K562 (cell line): ENCODE measurements around the gene CTRL. TPM values are rescaled to one million over a fixed set of nuclear protein-coding genes. Genes with fewer than 3 reads are reported as not detected.

Experiments used
- BMI1 ChIP-seq: fragments of 150-350 bp; IDR thresholded peaks from 2 replicates; pipeline ENCODE4 v1.6.1; 2014; ENCODE audit warnings: low read length
- CEBPZ ChIP-seq: fragments of 150-350 bp; IDR thresholded peaks from 2 replicates; pipeline ENCODE4 v1.6.1; 2014; ENCODE audit warnings: low read depth, mild to moderate bottlenecking, low read length, borderline replicate concordance
- CUX1 ChIP-seq: fragments of 200-800 bp; sonication (Bioruptor generic); IDR thresholded peaks from 2 replicates; pipeline ENCODE4 v1.6.1; 2016; ENCODE audit warnings: missing genetic modification characterization, missing compliant biosample characterization
- ETS2 ChIP-seq: IDR thresholded peaks from 2 replicates; pipeline ENCODE4 v1.6.1; 2016; ENCODE audit warnings: borderline replicate concordance, missing genetic modification characterization, mild to moderate bottlenecking, moderate library complexity, missing compliant biosample characterization; ENCODE audit not compliant: poor library complexity, severe bottlenecking
- ETV1 ChIP-seq: fragments of 450-650 bp; conservative IDR thresholded peaks from 2 replicates; pipeline ENCODE4 v1.6.1; 2016; ENCODE audit warnings: missing genetic modification characterization, control low read depth, low read depth, missing compliant biosample characterization
- HDAC8 ChIP-seq: fragments of 450-650 bp; IDR thresholded peaks from 2 replicates; pipeline ENCODE4 v1.6.1; 2016; ENCODE audit warnings: mild to moderate bottlenecking, missing genetic modification characterization, moderate library complexity, missing compliant biosample characterization
- IFI16 ChIP-seq: fragments of 250-450 bp; sonication (Bioruptor Pico); IDR thresholded peaks from 2 replicates; pipeline ENCODE4 v2.1.2; 2022; ENCODE audit warnings: mild to moderate bottlenecking, inconsistent platforms
- MXD1 ChIP-seq: fragments of 250-450 bp; sonication (Bioruptor Pico); IDR thresholded peaks from 2 replicates; pipeline ENCODE4 v1.8.0; 2021; ENCODE audit warnings: borderline replicate concordance, mild to moderate bottlenecking, moderate library complexity; ENCODE audit not compliant: poor library complexity, severe bottlenecking
- NKRF ChIP-seq: fragments of 450-650 bp; IDR thresholded peaks from 2 replicates; pipeline ENCODE4 v1.6.1; 2016; ENCODE audit warnings: borderline replicate concordance
- PRPF4 ChIP-seq: fragments of 200-400 bp; formaldehyde crosslinking; IDR thresholded peaks from one replicate; pipeline ENCODE4 v1.6.1; 2017; ENCODE audit warnings: low read length, low read depth, mild to moderate bottlenecking; ENCODE audit not compliant: insufficient read depth, poor library complexity, severe bottlenecking
- ZBTB8A ChIP-seq: fragments of 450-650 bp; IDR thresholded peaks from 2 replicates; pipeline ENCODE4 v1.6.1; 2018; ENCODE audit warnings: mild to moderate bottlenecking, moderate library complexity; ENCODE audit not compliant: partially characterized antibody
- ZNF444 ChIP-seq: fragments of 250-450 bp; sonication (Bioruptor Pico); IDR thresholded peaks from 2 replicates; pipeline ENCODE4 v1.4.0; 2020; ENCODE audit warnings: mild to moderate bottlenecking, moderate library complexity
- ZNF586 ChIP-seq: fragments of 450-650 bp; formaldehyde crosslinking; conservative IDR thresholded peaks from 2 replicates; pipeline ENCODE4 v1.4.0; 2020; ENCODE audit warnings: mild to moderate bottlenecking, moderate library complexity
- polyA plus RNA-seq, 8 experiments: library from polyadenylated mRNA; depleted of rRNA in 4 of 8; stranded (reverse) in 5 of 8; unstranded in 3 of 8; fragments of >200 nt; fragmentation: Nextera tagmentation in 2 of 8; fragmentation: Illumina TruSeq in 1 of 8; extraction: Ambion mirVana in 2 of 8; extraction: Trizol in 1 of 8; gene quantifications; 2 replicates each; pipeline versions ENCODE4 v1.2.1 to v1.2.3, GENCODE V29; 2011 to 2014; ENCODE audit warnings: inconsistent platforms in 1 of 8, missing spikeins in 1 of 8
- total RNA-seq, 7 experiments: library from RNA; depleted of rRNA in 6 of 7; stranded (reverse); fragments of >200 nt in 6 of 7; fragmentation: Illumina TruSeq in 2 of 7; extraction: Trizol in 2 of 7; gene quantifications; 2 replicates each; pipeline versions ENCODE4 v1.2.1 to v1.2.3, GENCODE V29; 2011 to 2021; ENCODE audit warnings: low replicate concordance in 1 of 7

CTRL gene
- total and polyA plus RNA-seq, 9 of the 15 experiments (the other 6 are each of a cell fraction or from before 2014, with no cell fraction given), result 1.4 to 5.6 (median 2.5) TPM

- TF ChIP-seq ZNF586 (CRISPR knock-in tag), result no peak
- TF ChIP-seq NKRF, result no peak
- no peak for TF ChIP-seq ZNF444 (CRISPR knock-in tag)
- no peak for TF ChIP-seq PRPF4
- no peak for TF ChIP-seq BMI1
- TF ChIP-seq IFI16 (CRISPR knock-in tag), result no peak
- no peak for TF ChIP-seq CEBPZ
- TF ChIP-seq HDAC8 (tag), result no peak
- TF ChIP-seq ZBTB8A, result no peak
- TF ChIP-seq CUX1, result no peak
- no peak for TF ChIP-seq ETV1
- no peak for TF ChIP-seq ETS2 (tag)
- no peak for TF ChIP-seq MXD1 (CRISPR knock-in tag)
Measured at GRCh38 chr16:67968400-67969253, 37.0 kb upstream of the CTRL start, which contains the start of gene SLC12A4 (continued).
